HCT116 (cell line): ENCODE results near the gene AFAP1L2. TPM values are rescaled to one million over a fixed set of nuclear protein-coding genes. Genes with fewer than 3 reads are reported as not detected.

ENCODE experiments used
- ATAC-seq: fragments of 200-7000 bp; cut with Tn5 transposase; 2 replicates; pipeline ENCODE4 v1.9.1; 2020; ENCODE audit warnings: mild to moderate bottlenecking, moderate library complexity
- BruUV-seq: library from RNA; stranded (reverse); fragments of 400-500 nt; replicated peaks from 2 replicates; lab custom pipeline; 2021; lab: Mats Ljungman, UMichigan
- CTCF ChIA-PET: fragments of 300-600 bp; sonication (Branson Sonifier 250); formaldehyde crosslinking; loops from one replicate; lab custom pipeline; 2021; ENCODE audit warnings: antibody characterized with exemption; lab: Charles Lee
- POLR2A ChIA-PET: fragments of 300-600, 350-600 bp; sonication (Branson Sonifier 250); formaldehyde crosslinking; loops from one replicate; lab custom pipeline; 2021; ENCODE audit warnings: antibody characterized with exemption; lab: Charles Lee
- RAD21 ChIA-PET, 2 experiments: fragments of 300-600 bp; sonication (Branson Sonifier 250); formaldehyde crosslinking; loops; one replicate each; lab custom pipeline; 2023; ENCODE audit warnings: low total read pairs in 2 of 2; ENCODE audit not compliant: uncharacterized antibody in 2 of 2, unreplicated experiment in 2 of 2, low non-redundant PET in 1 of 2; lab: Charles Lee
- DNase-seq: peaks from one replicate; pipeline ENCODE4 v3.0.0-alpha.2; 2010; ENCODE audit warnings: low read depth, low spot score
- H2AFZ ChIP-seq: fragments of 200-600 bp; shearing (Covaris generic), sonication (generic); 2 replicates; pipeline ENCODE4 v1.6.1; 2017; ENCODE audit warnings: low read depth, mixed run types, mixed read lengths, antibody characterized with exemption, low read length; ENCODE audit not compliant: poor library complexity, severe bottlenecking
- H3K27ac ChIP-seq: 2 replicates; pipeline ENCODE4 v1.5.1; 2012; ENCODE audit warnings: low read depth, low read length
- H3K27me3 ChIP-seq: fragments of 200-600 bp; sonication (generic); 2 replicates; pipeline ENCODE4 v1.6.1; 2016; ENCODE audit warnings: mixed run types, low read length, mixed read lengths; ENCODE audit not compliant: insufficient read depth
- H3K36me3 ChIP-seq, 2 experiments: fragments of 200-500 bp in 1 of 2; fragments of 200-600 bp in 1 of 2; sonication (Bioruptor generic) in 1 of 2; sonication (generic) in 1 of 2; 2 replicates each; pipeline versions ENCODE4 v1.5.1 to v1.6.1; 2014 to 2016; ENCODE audit warnings: low read length in 2 of 2, inconsistent platforms in 1 of 2, mixed read lengths in 1 of 2, mixed run types in 1 of 2; ENCODE audit not compliant: insufficient read depth in 2 of 2, control insufficient read depth in 1 of 2
- H3K4me1 ChIP-seq, 2 experiments: fragments of 200-600 bp in 1 of 2; sonication (generic) in 1 of 2; 2 replicates each; pipeline versions ENCODE4 v1.5.1 to v1.6.1; 2012 to 2017; ENCODE audit warnings: low read length in 2 of 2, inconsistent platforms in 1 of 2, mild to moderate bottlenecking in 1 of 2, mixed read lengths in 1 of 2, mixed run types in 1 of 2, moderate library complexity in 1 of 2; ENCODE audit not compliant: insufficient read depth in 2 of 2, control insufficient read depth in 1 of 2
- H3K4me2 ChIP-seq: fragments of 200-600 bp; sonication (generic); 2 replicates; pipeline ENCODE4 v1.6.1; 2017; ENCODE audit warnings: mixed run types, low read length, mixed read lengths
- H3K4me3 ChIP-seq, 2 experiments: fragments of 200-600 bp in 1 of 2; sonication (generic) in 1 of 2; replicated peaks in 1 of 2; 2 replicates each; pipeline ENCODE4 v1.5.1; 2011 to 2016; ENCODE audit warnings: low read length in 2 of 2, control low read depth in 1 of 2, low read depth in 1 of 2, mild to moderate bottlenecking in 1 of 2, mixed read lengths in 1 of 2, mixed run types in 1 of 2
- H3K79me2 ChIP-seq: fragments of 200-600 bp; sonication (generic); 2 replicates; pipeline ENCODE4 v1.6.1; 2017; ENCODE audit warnings: mild to moderate bottlenecking, mixed run types, low read length, moderate library complexity, mixed read lengths; ENCODE audit not compliant: insufficient read depth
- H3K9ac ChIP-seq: fragments of 200-600 bp; sonication (generic); 2 replicates; pipeline ENCODE4 v1.6.1; 2016; ENCODE audit warnings: low read length, mixed read lengths
- H3K9me2 ChIP-seq: fragments of 200-600 bp; sonication (generic), shearing (Covaris generic); 2 replicates; pipeline ENCODE4 v1.6.1; 2017; ENCODE audit warnings: mixed run types, mild to moderate bottlenecking, moderate library complexity; ENCODE audit not compliant: insufficient read depth
- H3K9me3 ChIP-seq, 2 experiments: fragments of 200-500 bp in 1 of 2; fragments of 200-600 bp in 1 of 2; sonication (Bioruptor generic) in 1 of 2; sonication (generic) in 1 of 2; 2 replicates each; pipeline ENCODE4 v1.6.1; 2014 to 2017; ENCODE audit warnings: low read length in 2 of 2, mixed read lengths in 2 of 2, inconsistent platforms in 1 of 2, low read depth in 1 of 2, mild to moderate bottlenecking in 1 of 2, mixed run types in 1 of 2, moderate library complexity in 1 of 2; ENCODE audit not compliant: control insufficient read depth in 1 of 2, insufficient read depth in 1 of 2
- H4K20me1 ChIP-seq: fragments of 200-600 bp; sonication (generic), shearing (Covaris generic); 2 replicates; pipeline ENCODE4 v1.6.1; 2017; ENCODE audit warnings: mixed run types, mild to moderate bottlenecking, moderate library complexity; ENCODE audit not compliant: insufficient read depth
- CTCF ChIP-seq, 3 experiments: fragments of 200-600 bp in 1 of 3; sonication (generic) in 1 of 3; IDR thresholded peaks in 2 of 3; conservative IDR thresholded peaks in 1 of 3; 2 replicates each; pipeline ENCODE4 v1.5.1; 2012 to 2017; ENCODE audit warnings: low read depth in 2 of 3, low read length in 2 of 3, antibody characterized with exemption in 1 of 3, borderline replicate concordance in 1 of 3, control low read depth in 1 of 3, mild to moderate bottlenecking in 1 of 3, mixed read lengths in 1 of 3, mixed run types in 1 of 3, moderate library complexity in 1 of 3; ENCODE audit not compliant: insufficient read depth in 1 of 3
- JUND ChIP-seq: IDR thresholded peaks from 2 replicates; pipeline ENCODE4 v1.6.1; 2012
- POLR2A ChIP-seq: IDR thresholded peaks from 2 replicates; pipeline ENCODE4 v1.7.0; 2011; ENCODE audit warnings: borderline replicate concordance; ENCODE audit not compliant: insufficient read depth, insufficient read length; ENCODE audit errors: extremely low read depth
- REST ChIP-seq: IDR thresholded peaks from 2 replicates; pipeline ENCODE4 v1.6.1; 2012; ENCODE audit warnings: low read depth
- SP1 ChIP-seq: IDR thresholded peaks from 2 replicates; pipeline ENCODE4 v1.6.1; 2012; ENCODE audit warnings: low read depth
- SRF ChIP-seq: IDR thresholded peaks from 2 replicates; pipeline ENCODE4 v1.6.1; 2012; ENCODE audit warnings: low read depth
- ZFX ChIP-seq: fragments of 450-650 bp; IDR thresholded peaks from 2 replicates; pipeline ENCODE4 v1.6.1; 2017
- intact Hi-C: fragments of 100-400 bp; cut with micrococcal nuclease; formaldehyde crosslinking; loops from 2 replicates; pipeline ENCODE4 v1.10.0; 2022
- total RNA-seq: library from RNA; stranded (reverse); gene quantifications from one replicate; pipeline ENCODE4 v1.2.1, GENCODE V29; 2021; ENCODE audit not compliant: unreplicated experiment

AFAP1L2 gene
- total RNA-seq, 1 experiment from 2014 or later: 0.93 TPM

GRCh38 chr10:114335614-114336013 is 68.7 kb downstream of the AFAP1L2 start:
- Histone ChIP-seq H3K4me3 (no peak overlapping the region), H3K9me3 (no peaks in the 10 kb centered on the region), H4K20me1 (no peaks in the 10 kb centered on the region), H3K36me3 (no peaks in the 10 kb centered on the region), H3K4me2 (no peak overlapping the region), H2AFZ (no peak overlapping the region), H3K9ac (no peak overlapping the region), H3K27me3 (peaks cover 55% of the 10 kb centered on the region), H3K79me2 (no peaks in the 10 kb centered on the region), H3K4me1 (no peaks in the 10 kb centered on the region), H3K27ac (no peak overlapping the region), H3K9me2 (no peaks in the 10 kb centered on the region)
- intact Hi-C loops: no loop called here
- ChIA-PET RAD21 (no interaction called here), CTCF (no interaction called here), POLR2A (no interaction called here)
- BruUV-seq: no TSS peak
- no peak for DNase-seq
- TF ChIP-seq SRF: no peak
- no peak for TF ChIP-seq REST
- TF ChIP-seq JUND: no peak
- no peak for TF ChIP-seq ZFX
- no peak for TF ChIP-seq SP1
- no peak for TF ChIP-seq CTCF (IDR thresholded peaks at IDR 0.05 in 2 of 3, conservative IDR thresholded peaks at IDR 0.05 in 1 of 3; ENCODE audit: borderline replicate concordance in 1 of 3, insufficient read depth in 1 of 3, low read depth in 2 of 3, low read length in 2 of 3)
- TF ChIP-seq POLR2A: no peak
- ATAC-seq: no peak
